Measurements from ENCODE around the gene ACSS3.

DNA sequence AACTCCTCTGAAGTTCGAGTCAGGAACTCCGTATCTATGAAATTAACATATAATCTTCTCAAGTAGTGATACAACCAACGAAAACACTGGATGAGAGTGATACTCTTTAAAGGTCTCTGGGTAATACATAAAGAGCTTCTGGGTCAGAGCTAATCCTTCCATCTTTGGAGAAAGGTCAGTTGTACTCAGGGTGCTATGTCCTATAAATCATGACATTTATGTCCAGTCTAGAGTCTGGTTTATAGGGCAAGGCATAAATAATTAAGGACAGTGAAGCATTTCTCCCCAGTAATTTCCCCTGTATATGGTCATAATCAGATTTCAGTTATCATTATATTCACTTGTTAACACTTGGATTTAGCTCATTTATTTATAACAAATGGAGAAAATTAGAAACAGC lies 90.6 kb downstream of the ACSS3 start:
- TF ChIP-seq, protein P1, sequence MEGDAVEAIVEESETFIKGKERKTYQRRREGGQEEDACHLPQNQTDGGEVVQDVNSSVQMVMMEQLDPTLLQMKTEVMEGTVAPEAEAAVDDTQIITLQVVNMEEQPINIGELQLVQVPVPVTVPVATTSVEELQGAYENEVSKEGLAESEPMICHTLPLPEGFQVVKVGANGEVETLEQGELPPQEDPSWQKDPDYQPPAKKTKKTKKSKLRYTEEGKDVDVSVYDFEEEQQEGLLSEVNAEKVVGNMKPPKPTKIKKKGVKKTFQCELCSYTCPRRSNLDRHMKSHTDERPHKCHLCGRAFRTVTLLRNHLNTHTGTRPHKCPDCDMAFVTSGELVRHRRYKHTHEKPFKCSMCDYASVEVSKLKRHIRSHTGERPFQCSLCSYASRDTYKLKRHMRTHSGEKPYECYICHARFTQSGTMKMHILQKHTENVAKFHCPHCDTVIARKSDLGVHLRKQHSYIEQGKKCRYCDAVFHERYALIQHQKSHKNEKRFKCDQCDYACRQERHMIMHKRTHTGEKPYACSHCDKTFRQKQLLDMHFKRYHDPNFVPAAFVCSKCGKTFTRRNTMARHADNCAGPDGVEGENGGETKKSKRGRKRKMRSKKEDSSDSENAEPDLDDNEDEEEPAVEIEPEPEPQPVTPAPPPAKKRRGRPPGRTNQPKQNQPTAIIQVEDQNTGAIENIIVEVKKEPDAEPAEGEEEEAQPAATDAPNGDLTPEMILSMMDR (conservative IDR thresholded peaks at IDR 0.05 in 1 of 2, IDR thresholded peaks at IDR 0.05 in 1 of 2; ENCODE audit: extremely low read depth in 1 of 2, insufficient read depth in 1 of 2, low read depth in 1 of 2, low read length in 2 of 2) = no peak
- no peak for TF ChIP-seq EZH2 (IDR thresholded peaks at IDR 0.05; ENCODE audit: borderline replicate concordance, low read length)
